ENCODE measurements around the gene BTBD9. TPM values are rescaled to one million over a fixed set of nuclear protein-coding genes. Genes with fewer than 3 reads are reported as not detected.

The BTBD9 gene
- total RNA-seq, 4 donors from 2014 or later: 10.6 to 16.6 (median 15.1) TPM

GRCh38 chr6:38572186-38572813 is 67.4 kb downstream of the BTBD9 start:
- intact Hi-C loops (cut with DNase I; ENCODE audit: low total_unique reads): no loop called here
- WGBS, 2 donors: 74 to 80% methylated on average over 3 of the region's 3 CpGs
- no peak for DNase-seq (ENCODE audit: low spot score in 2 of 2)
- TF ChIP-seq POLR2A (IDR thresholded peaks at IDR 0.05): no peak
- TF ChIP-seq, protein P1, sequence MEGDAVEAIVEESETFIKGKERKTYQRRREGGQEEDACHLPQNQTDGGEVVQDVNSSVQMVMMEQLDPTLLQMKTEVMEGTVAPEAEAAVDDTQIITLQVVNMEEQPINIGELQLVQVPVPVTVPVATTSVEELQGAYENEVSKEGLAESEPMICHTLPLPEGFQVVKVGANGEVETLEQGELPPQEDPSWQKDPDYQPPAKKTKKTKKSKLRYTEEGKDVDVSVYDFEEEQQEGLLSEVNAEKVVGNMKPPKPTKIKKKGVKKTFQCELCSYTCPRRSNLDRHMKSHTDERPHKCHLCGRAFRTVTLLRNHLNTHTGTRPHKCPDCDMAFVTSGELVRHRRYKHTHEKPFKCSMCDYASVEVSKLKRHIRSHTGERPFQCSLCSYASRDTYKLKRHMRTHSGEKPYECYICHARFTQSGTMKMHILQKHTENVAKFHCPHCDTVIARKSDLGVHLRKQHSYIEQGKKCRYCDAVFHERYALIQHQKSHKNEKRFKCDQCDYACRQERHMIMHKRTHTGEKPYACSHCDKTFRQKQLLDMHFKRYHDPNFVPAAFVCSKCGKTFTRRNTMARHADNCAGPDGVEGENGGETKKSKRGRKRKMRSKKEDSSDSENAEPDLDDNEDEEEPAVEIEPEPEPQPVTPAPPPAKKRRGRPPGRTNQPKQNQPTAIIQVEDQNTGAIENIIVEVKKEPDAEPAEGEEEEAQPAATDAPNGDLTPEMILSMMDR (IDR thresholded peaks at IDR 0.05): no peak
- no peak overlapping the region for H3K4me3 ChIP-seq (ENCODE audit: low read depth, poor library complexity, severe bottlenecking)

- WGBS, 2 donors: 83 to 93% methylated on average over 1 of the region's 1 CpG
- no peak for DNase-seq (ENCODE audit: low spot score in 2 of 2)
- TF ChIP-seq POLR2A (IDR thresholded peaks at IDR 0.05): no peak
- TF ChIP-seq, protein P1 (IDR thresholded peaks at IDR 0.05): no peak
- H3K4me3 ChIP-seq (ENCODE audit: low read depth, poor library complexity, severe bottlenecking): no peak overlapping the region
- intact Hi-C loops (cut with DNase I; ENCODE audit: low total_unique reads): no loop called here
These were observed 68.0 kb downstream of the BTBD9 start for GRCh38 chr6:38571721-38572120.

DNA sequence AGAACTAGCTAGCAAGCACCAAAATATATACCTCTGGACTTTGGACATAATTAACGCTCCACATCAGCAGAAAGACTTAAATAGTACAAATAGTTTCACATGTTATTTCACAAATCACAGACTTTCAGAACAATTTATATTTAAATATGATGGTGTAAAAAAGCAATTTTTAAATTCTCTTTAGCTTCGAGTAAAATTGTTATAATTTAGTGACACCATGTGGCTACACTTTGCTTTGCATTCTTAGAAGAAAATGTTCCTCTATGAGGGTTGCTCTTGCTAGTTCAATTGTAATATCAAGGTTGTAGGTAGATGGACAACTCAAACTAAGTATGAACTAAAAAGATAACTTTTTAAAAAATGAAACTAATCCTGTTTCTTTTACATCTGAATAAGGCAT is 69.0 kb downstream of the BTBD9 start:
- 65 to 68% methylated on average over 2 of the region's 2 CpGs for WGBS, 2 donors
- intact Hi-C loops (cut with DNase I; ENCODE audit: low total_unique reads): no loop called here
- TF ChIP-seq POLR2A (IDR thresholded peaks at IDR 0.05): no peak
- TF ChIP-seq, protein P1 (IDR thresholded peaks at IDR 0.05): no peak
- DNase-seq (ENCODE audit: low spot score in 2 of 2): no peak
- H3K4me3 ChIP-seq (ENCODE audit: low read depth, poor library complexity, severe bottlenecking): no peak overlapping the region

DNA sequence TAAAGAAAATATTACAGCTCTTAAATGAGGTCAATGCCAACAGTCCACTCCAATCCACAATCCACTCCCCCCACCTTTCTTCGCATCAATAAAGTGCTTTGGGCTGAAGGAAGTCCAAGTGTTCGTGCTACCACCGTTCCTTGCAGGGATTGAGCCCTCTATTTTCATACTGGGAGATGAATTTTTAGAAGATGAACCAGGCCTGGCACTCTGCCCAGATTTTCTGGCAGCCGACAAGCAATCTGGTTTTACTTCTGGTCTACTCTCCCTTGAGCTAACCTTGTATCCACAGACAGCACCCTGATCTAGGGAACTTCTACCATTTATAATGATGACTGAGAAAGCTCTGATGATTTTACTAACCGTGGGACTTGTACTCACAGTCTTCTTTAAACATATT is 72.3 kb downstream of the BTBD9 start:
- peak; percentile 51 to 91 for DNase-seq (ENCODE audit: low spot score in 2 of 2)
- 24 to 33% methylated on average over 5 of the region's 5 CpGs for whole genome bisulfite sequencing, 2 donors
- intact Hi-C loops (cut with DNase I; ENCODE audit: low total_unique reads): no loop called here
- no peak for TF ChIP-seq POLR2A (IDR thresholded peaks at IDR 0.05)
- TF ChIP-seq, protein P1 (IDR thresholded peaks at IDR 0.05): no peak
- H3K4me3 ChIP-seq (ENCODE audit: low read depth, poor library complexity, severe bottlenecking): no peak overlapping the region

GRCh38 chr6:38566295-38567030 is 73.3 kb downstream of the BTBD9 start:
- TF ChIP-seq, protein P1 (IDR thresholded peaks at IDR 0.05): no peak
- no peak for TF ChIP-seq POLR2A (IDR thresholded peaks at IDR 0.05)
- 84 to 90% methylated on average over 6 of the region's 6 CpGs for whole genome bisulfite sequencing, 2 donors
- intact Hi-C loops (cut with DNase I; ENCODE audit: low total_unique reads): no loop called here
- H3K4me3 ChIP-seq (ENCODE audit: low read depth, poor library complexity, severe bottlenecking): no peak overlapping the region
- no peak for DNase-seq (ENCODE audit: low spot score in 2 of 2)

Measured in lower leg skin (tissue), 4 donors.